ENCODE data around the gene SELPLG. TPM values are rescaled to one million over a fixed set of nuclear protein-coding genes. Genes with fewer than 3 reads are reported as not detected.

SELPLG gene
- total RNA-seq, 1 donor from 2014 or later = not detected

- no peaks in the 10 kb centered on the region for H3K9me3 Mint-ChIP-seq
These were observed 22.7 kb downstream of the SELPLG start for GRCh38 chr12:108610856-108611605.

GRCh38 chr12:108610336-108610815 is 23.3 kb downstream of the SELPLG start:
- peaks cover 24% of the 10 kb centered on the region for H3K27me3 Mint-ChIP-seq (ENCODE audit: insufficient read depth, low read depth)
- H3K27ac Mint-ChIP-seq = no peak overlapping the region
- Histone ChIP-seq H3K9ac (no peak overlapping the region), H4K20me1 (ENCODE audit: low read depth) (no peaks in the 10 kb centered on the region), H3K4me1 (no peaks in the 10 kb centered on the region), H3K79me2 (ENCODE audit: low read depth) (no peaks in the 10 kb centered on the region), H3K4me3 (no peak overlapping the region), H3K36me3 (no peaks in the 10 kb centered on the region), H3K9me3 (ENCODE audit: low read depth) (no peaks in the 10 kb centered on the region), H3K27ac (no peak overlapping the region), H3F3A (ENCODE audit: low read depth) (peaks cover 7% of the 10 kb centered on the region), H3K27me3 (no peaks in the 10 kb centered on the region), H2AFZ (replicated peaks) (no peak overlapping the region), H3K4me2 (no peak overlapping the region)
- TF ChIP-seq, protein P1, sequence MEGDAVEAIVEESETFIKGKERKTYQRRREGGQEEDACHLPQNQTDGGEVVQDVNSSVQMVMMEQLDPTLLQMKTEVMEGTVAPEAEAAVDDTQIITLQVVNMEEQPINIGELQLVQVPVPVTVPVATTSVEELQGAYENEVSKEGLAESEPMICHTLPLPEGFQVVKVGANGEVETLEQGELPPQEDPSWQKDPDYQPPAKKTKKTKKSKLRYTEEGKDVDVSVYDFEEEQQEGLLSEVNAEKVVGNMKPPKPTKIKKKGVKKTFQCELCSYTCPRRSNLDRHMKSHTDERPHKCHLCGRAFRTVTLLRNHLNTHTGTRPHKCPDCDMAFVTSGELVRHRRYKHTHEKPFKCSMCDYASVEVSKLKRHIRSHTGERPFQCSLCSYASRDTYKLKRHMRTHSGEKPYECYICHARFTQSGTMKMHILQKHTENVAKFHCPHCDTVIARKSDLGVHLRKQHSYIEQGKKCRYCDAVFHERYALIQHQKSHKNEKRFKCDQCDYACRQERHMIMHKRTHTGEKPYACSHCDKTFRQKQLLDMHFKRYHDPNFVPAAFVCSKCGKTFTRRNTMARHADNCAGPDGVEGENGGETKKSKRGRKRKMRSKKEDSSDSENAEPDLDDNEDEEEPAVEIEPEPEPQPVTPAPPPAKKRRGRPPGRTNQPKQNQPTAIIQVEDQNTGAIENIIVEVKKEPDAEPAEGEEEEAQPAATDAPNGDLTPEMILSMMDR (IDR thresholded peaks at IDR 0.05) = no peak
- H3K9me3 Mint-ChIP-seq = no peaks in the 10 kb centered on the region
- no peaks in the 10 kb centered on the region for H3K36me3 Mint-ChIP-seq
- H3K4me3 Mint-ChIP-seq = no peak overlapping the region
- peaks cover 9% of the 10 kb centered on the region for H3K4me1 Mint-ChIP-seq
- no peak for DNase-seq (ENCODE audit: low spot score)

More at GRCh38 chr12:108610856-108611605, 22.7 kb downstream of the SELPLG start:
- Mint-ChIP-seq H3K4me1 (peaks cover 7% of the 10 kb centered on the region), H3K27ac (no peak overlapping the region), H3K36me3 (no peaks in the 10 kb centered on the region), H3K4me3 (no peak overlapping the region), H3K27me3 (ENCODE audit: insufficient read depth, low read depth) (peaks cover 20% of the 10 kb centered on the region)
- H3K27me3 ChIP-seq = no peaks in the 10 kb centered on the region
- no peak for DNase-seq (ENCODE audit: low spot score)
- H3K79me2 ChIP-seq (ENCODE audit: low read depth) = no peaks in the 10 kb centered on the region
- H3K4me3 ChIP-seq = no peak overlapping the region
- H3K36me3 ChIP-seq = no peaks in the 10 kb centered on the region
- TF ChIP-seq EZH2phosphoT487 (IDR thresholded peaks at IDR 0.05) (no peak), EZH2 (IDR thresholded peaks at IDR 0.05) (no peak)
- TF ChIP-seq, protein P1 (IDR thresholded peaks at IDR 0.05) = no peak
- no peaks in the 10 kb centered on the region for H3K9me3 ChIP-seq (ENCODE audit: low read depth)
- H3K27ac ChIP-seq = no peak overlapping the region
- no peaks in the 10 kb centered on the region for H3K4me1 ChIP-seq
- no peak overlapping the region for H3K4me2 ChIP-seq
- no peak overlapping the region for H3K9ac ChIP-seq
- peaks cover under 1% of the 10 kb centered on the region for H3F3A ChIP-seq (ENCODE audit: low read depth)
- no peaks in the 10 kb centered on the region for H4K20me1 ChIP-seq (ENCODE audit: low read depth)
- H2AFZ ChIP-seq (replicated peaks) = no peak overlapping the region

DNA sequence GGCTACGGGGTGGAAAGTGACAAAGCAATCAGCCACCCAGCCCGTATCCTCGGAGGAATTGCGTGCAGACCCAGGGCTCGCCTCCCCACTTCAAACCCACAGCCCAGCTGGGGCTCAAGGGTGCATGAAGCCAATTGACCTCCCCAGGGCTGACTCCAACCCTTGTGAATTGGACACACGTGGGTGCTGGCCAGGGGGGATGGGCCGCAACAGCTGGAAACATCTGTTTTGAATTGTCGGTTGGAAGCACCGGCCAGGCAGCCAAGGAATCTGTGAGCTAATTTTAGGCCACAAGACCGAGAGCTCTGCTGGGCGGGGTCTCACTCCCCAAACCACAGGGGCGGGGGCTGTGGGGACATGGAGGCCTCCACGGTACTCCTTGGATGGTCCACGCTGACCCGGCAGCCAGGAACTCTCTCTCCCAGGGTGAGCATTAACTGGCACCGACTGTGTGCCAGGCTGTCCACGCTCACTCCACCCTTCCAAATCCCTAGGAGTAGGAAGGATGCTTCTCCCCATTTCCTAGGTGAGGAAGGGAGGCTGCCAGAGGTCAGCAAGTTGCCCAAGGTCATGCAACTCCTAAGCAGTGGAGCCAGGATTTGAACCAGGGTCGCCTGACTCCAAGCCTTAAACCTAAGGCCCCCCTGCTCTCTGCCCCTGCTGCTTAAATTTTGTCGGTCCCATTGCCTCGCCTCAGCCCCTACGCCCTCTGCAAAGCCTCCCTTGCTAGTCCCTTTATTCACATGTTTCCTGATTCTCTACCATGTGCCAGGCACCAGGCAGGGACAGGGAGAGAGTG is 24.0 kb downstream of the SELPLG start:
- TF ChIP-seq, protein P1 (IDR thresholded peaks at IDR 0.05) = no peak
- TF ChIP-seq EZH2 (IDR thresholded peaks at IDR 0.05) = no peak
- TF ChIP-seq EZH2phosphoT487 (IDR thresholded peaks at IDR 0.05) = no peak
- no peak overlapping the region for H3K4me3 ChIP-seq
- no peak overlapping the region for H2AFZ ChIP-seq (replicated peaks)
- no peaks in the 10 kb centered on the region for H3K4me1 ChIP-seq
- no peak overlapping the region for H3K9ac ChIP-seq
- Mint-ChIP-seq H3K9me3 (no peaks in the 10 kb centered on the region), H3K36me3 (no peaks in the 10 kb centered on the region), H3K4me1 (peaks cover 10% of the 10 kb centered on the region), H3K27ac (no peak overlapping the region), H3K4me3 (no peak overlapping the region), H3K27me3 (ENCODE audit: insufficient read depth, low read depth) (peaks cover 24% of the 10 kb centered on the region)
- H3K36me3 ChIP-seq = no peaks in the 10 kb centered on the region
- no peaks in the 10 kb centered on the region for H4K20me1 ChIP-seq (ENCODE audit: low read depth)
- no peak overlapping the region for H3K27ac ChIP-seq
- no peak for DNase-seq (ENCODE audit: low spot score)
- peaks cover 12% of the 10 kb centered on the region for H3F3A ChIP-seq (ENCODE audit: low read depth)
- H3K27me3 ChIP-seq = no peaks in the 10 kb centered on the region
- H3K9me3 ChIP-seq (ENCODE audit: low read depth) = no peaks in the 10 kb centered on the region
- no peaks in the 10 kb centered on the region for H3K79me2 ChIP-seq (ENCODE audit: low read depth)
- H3K4me2 ChIP-seq = no peak overlapping the region

All from neural progenitor cell (in vitro differentiated cells).